Endothelial cell of umbilical vein (primary cell): ENCODE data around the gene CNKSR3. TPM values are rescaled to one million over a fixed set of nuclear protein-coding genes. Genes with fewer than 3 reads are reported as not detected.

ENCODE experiments used
- BruUV-seq: library from RNA; stranded (reverse); fragments of 400-500 nt; replicated peaks from 2 replicates; lab custom pipeline; 2021; lab: Mats Ljungman, UMichigan
- CTCF ChIA-PET: fragments of 300-600, 350-600 bp; sonication (Branson Sonifier 250); formaldehyde crosslinking; loops from one replicate; lab custom pipeline; 2021; ENCODE audit warnings: antibody characterized with exemption, inconsistent platforms; lab: Charles Lee
- POLR2A ChIA-PET: fragments of 300-600, 350-600 bp; sonication (Branson Sonifier 250); formaldehyde crosslinking; loops from one replicate; lab custom pipeline; 2021; ENCODE audit warnings: antibody characterized with exemption, inconsistent platforms; lab: Charles Lee
- DNase-seq: peaks from one replicate; pipeline ENCODE4 v3.0.0-alpha.2; 2011; ENCODE audit warnings: low read depth, low spot score
- FAIRE-seq: peaks from 2 replicates; lab custom pipeline; 2011; peaks lifted over from hg19 to GRCh38; lab: Jason Lieb, UNC
- H2AFZ ChIP-seq: 2 replicates; pipeline ENCODE4 v1.6.0; 2012; ENCODE audit warnings: low read depth, low read length, control low read depth, inconsistent platforms
- H3K27ac ChIP-seq: 2 replicates; pipeline ENCODE4 v1.5.1; 2011; ENCODE audit warnings: low read depth, mild to moderate bottlenecking, control low read depth, low read length, moderate library complexity; ENCODE audit not compliant: insufficient read depth
- H3K27me3 ChIP-seq, 2 experiments: 2 replicates each; pipeline versions ENCODE4 v1.6.0 to v1.6.1; 2011; ENCODE audit warnings: low read length in 2 of 2, mixed read lengths in 1 of 2; ENCODE audit not compliant: control insufficient read depth in 2 of 2, insufficient read depth in 2 of 2
- H3K36me3 ChIP-seq, 2 experiments: 2 replicates in 1 of 2; 3 replicates in 1 of 2; pipeline ENCODE4 v1.5.1; 2011; ENCODE audit warnings: low read length in 2 of 2, mild to moderate bottlenecking in 1 of 2, moderate library complexity in 1 of 2; ENCODE audit not compliant: control insufficient read depth in 2 of 2, insufficient read depth in 2 of 2; ENCODE audit errors: extremely low read depth in 1 of 2
- H3K4me1 ChIP-seq: 3 replicates; pipeline ENCODE4 v1.5.1; 2011; ENCODE audit warnings: mild to moderate bottlenecking, low read length; ENCODE audit not compliant: control insufficient read depth, insufficient read depth; ENCODE audit errors: extremely low read depth
- H3K4me2 ChIP-seq: 2 replicates; pipeline ENCODE4 v1.6.1; 2011; ENCODE audit warnings: low read length, control low read depth, mixed read lengths; ENCODE audit not compliant: insufficient read depth
- H3K4me3 ChIP-seq, 3 experiments: fragments of 200-600 bp in 1 of 3; sonication (generic), shearing (Covaris generic) in 1 of 3; replicated peaks in 1 of 3; 2 replicates each; pipeline ENCODE4 v1.5.1; 2011 to 2016; ENCODE audit warnings: control low read depth in 3 of 3, low read length in 3 of 3, mild to moderate bottlenecking in 2 of 3, inconsistent platforms in 1 of 3, low read depth in 1 of 3, moderate library complexity in 1 of 3; ENCODE audit not compliant: insufficient read depth in 1 of 3
- H3K79me2 ChIP-seq: 2 replicates; pipeline ENCODE4 v1.6.0; 2012; ENCODE audit warnings: low read length, inconsistent platforms; ENCODE audit not compliant: control insufficient read depth, insufficient read depth
- H3K9ac ChIP-seq: replicated peaks from 2 replicates; pipeline ENCODE3; 2011; ENCODE audit warnings: low read length, control low read depth; ENCODE audit not compliant: insufficient read depth; ENCODE audit errors: extremely low read depth
- H3K9me1 ChIP-seq: replicated peaks from 3 replicates; pipeline ENCODE4 v1.6.0; 2011; ENCODE audit warnings: mild to moderate bottlenecking, low read length; ENCODE audit not compliant: control insufficient read depth, insufficient read depth; ENCODE audit errors: extremely low read depth
- H3K9me3 ChIP-seq: replicated peaks from 2 replicates; pipeline ENCODE4 v1.5.1; 2012; ENCODE audit warnings: low read length, inconsistent platforms; ENCODE audit not compliant: control insufficient read depth, insufficient read depth
- H4K20me1 ChIP-seq: replicated peaks from 2 replicates; pipeline ENCODE3; 2011; ENCODE audit warnings: mild to moderate bottlenecking, low read length; ENCODE audit not compliant: control insufficient read depth, insufficient read depth; ENCODE audit errors: extremely low read depth
- CTCF ChIP-seq, 2 donors: IDR thresholded peaks; 1 replicate in 1 of 2; 2 replicates in 1 of 2; pipeline ENCODE4 v1.5.1; 2011; ENCODE audit warnings: low read length in 2 of 2, mild to moderate bottlenecking in 2 of 2, moderate library complexity in 2 of 2, control low read depth in 1 of 2, inconsistent platforms in 1 of 2, low read depth in 1 of 2; ENCODE audit not compliant: insufficient read depth in 1 of 2; ENCODE audit errors: extremely low read depth in 1 of 2
- EZH2 ChIP-seq: IDR thresholded peaks from 2 replicates; pipeline ENCODE4 v1.6.1; 2012; ENCODE audit warnings: borderline replicate concordance, low read depth, mild to moderate bottlenecking, moderate library complexity, low read length, inconsistent platforms; ENCODE audit not compliant: severe bottlenecking
- FOS ChIP-seq: IDR thresholded peaks from 2 replicates; pipeline ENCODE4 v1.6.1; 2011; ENCODE audit warnings: mild to moderate bottlenecking, low read length, moderate library complexity, borderline replicate concordance; ENCODE audit not compliant: insufficient read depth
- GATA2 ChIP-seq: IDR thresholded peaks from 2 replicates; pipeline ENCODE4 v1.7.0; 2011; ENCODE audit warnings: low read depth, mild to moderate bottlenecking, moderate library complexity, mixed read lengths, low read length; ENCODE audit not compliant: insufficient read length, insufficient read depth
- JUN ChIP-seq: IDR thresholded peaks from 2 replicates; pipeline ENCODE4 v1.6.1; 2011; ENCODE audit warnings: borderline replicate concordance, low read depth; ENCODE audit not compliant: insufficient read length, insufficient read depth
- MAX ChIP-seq: IDR thresholded peaks from 2 replicates; pipeline ENCODE4 v1.6.1; 2011; ENCODE audit not compliant: insufficient read depth, insufficient read length
- MYC ChIP-seq: IDR thresholded peaks from one replicate; pipeline ENCODE4 v1.6.1; 2011; ENCODE audit warnings: mild to moderate bottlenecking, low read depth, low read length
- POLR2A ChIP-seq: IDR thresholded peaks from 2 replicates; pipeline ENCODE4 v1.6.1; 2012; ENCODE audit warnings: low read depth, mild to moderate bottlenecking, control low read depth, low read length
- POLR2AphosphoS5 ChIP-seq: IDR thresholded peaks from 2 replicates; pipeline ENCODE4 v1.6.1; 2012; ENCODE audit warnings: low read depth, mild to moderate bottlenecking, control low read depth, low read length, moderate library complexity; ENCODE audit not compliant: insufficient read depth
- dilution Hi-C: fragments of 300-500 bp; cut with MboI; formaldehyde crosslinking; loops from one replicate; pipeline ENCODE4 v1.15.0; 2019; ENCODE audit warnings: low sequenced_read_pairs; ENCODE audit not compliant: extremely low pct_ligation_motif_present
- intact Hi-C: fragments of 100-400 bp; cut with micrococcal nuclease; formaldehyde crosslinking; loops from one replicate; pipeline ENCODE4 v1.10.0; 2022
- polyA plus RNA-seq, 4 experiments: library from polyadenylated mRNA; depleted of rRNA in 3 of 4; stranded (reverse) in 3 of 4; unstranded in 1 of 4; fragments of >200 nt; gene quantifications; 2 replicates each; pipeline versions ENCODE4 v1.2.1 to v1.2.3, GENCODE V29; 2011 to 2012; ENCODE audit warnings: missing spikeins in 1 of 4
- total RNA-seq: library from RNA; stranded (reverse); gene quantifications from 2 replicates; pipeline ENCODE4 v1.2.3, GENCODE V29; 2021

The CNKSR3 gene
- total and polyA plus RNA-seq, 2 donors (not counting 3 experiments of a cell fraction or from before 2014, with no cell fraction given) = 2.3 to 15.6 TPM

GRCh38 chr6:154461348-154461747 lies 49.1 kb downstream of the CNKSR3 start:
- Histone ChIP-seq H3K9ac (no peak overlapping the region), H2AFZ (no peak overlapping the region), H3K4me1 (no peaks in the 10 kb centered on the region), H4K20me1 (peaks cover 2% of the 10 kb centered on the region), H3K9me1 (no peaks in the 10 kb centered on the region), H3K27me3 (no peaks in the 10 kb centered on the region), H3K27ac (no peak overlapping the region), H3K4me2 (no peak overlapping the region), H3K36me3 (no peaks in the 10 kb centered on the region), H3K9me3 (no peaks in the 10 kb centered on the region), H3K4me3 (no peak overlapping the region), H3K79me2 (no peaks in the 10 kb centered on the region)
- no peak for TF ChIP-seq CTCF (IDR thresholded peaks at IDR 0.05; ENCODE audit: extremely low read depth in 1 of 2, insufficient read depth in 1 of 2, low read depth in 1 of 2, low read length in 2 of 2)
- no peak for TF ChIP-seq MAX
- TF ChIP-seq MYC = no peak
- BruUV-seq = no TSS peak
- no peak for FAIRE-seq
- intact Hi-C loops (no loop called here), dilution Hi-C loops (no loop called here)
- no peak for DNase-seq
- ChIA-PET POLR2A (no interaction called here), CTCF (interaction anchor here (1.1 to 2.0 kb wide), 2 partner anchors 13 to 39 kb away, joined by 3 to 6 read pairs; no protein-coding TSS in a partner anchor)

DNA sequence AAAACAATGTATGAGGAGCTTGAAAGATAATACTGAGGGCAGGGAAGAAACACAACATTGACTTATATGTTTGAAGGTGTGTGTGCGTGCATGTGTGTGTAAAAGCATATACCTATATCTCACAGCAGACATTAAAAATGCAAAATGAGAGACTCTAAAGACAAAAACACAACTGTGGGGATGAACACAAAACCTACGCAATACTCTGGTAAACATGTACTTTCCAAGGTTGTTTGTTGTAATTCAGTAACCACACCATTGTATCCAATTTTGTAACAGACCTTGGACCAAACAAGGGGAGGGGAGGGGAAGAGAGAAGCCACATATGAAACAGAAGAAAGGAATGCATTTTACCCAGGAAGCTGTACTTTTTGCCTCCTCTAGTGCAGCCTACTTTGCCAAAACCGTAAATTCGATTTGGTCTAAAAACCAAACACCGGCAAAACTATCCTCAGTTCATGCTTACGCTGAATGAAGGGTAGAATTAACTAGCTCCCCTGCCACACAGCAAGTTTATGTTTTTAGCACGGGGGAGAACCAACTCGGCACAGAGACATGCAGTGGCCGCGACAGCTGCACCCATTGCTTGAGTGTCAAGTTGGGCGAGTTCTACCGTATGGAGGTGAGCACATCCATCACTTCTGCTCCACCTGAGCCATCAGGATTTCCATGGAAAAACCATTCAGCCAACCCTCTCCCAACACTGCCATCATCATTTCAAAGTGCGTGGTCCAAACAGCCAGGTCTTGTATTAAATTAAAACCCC lies 50.0 kb downstream of the CNKSR3 start:
- Histone ChIP-seq H3K27me3 (no peaks in the 10 kb centered on the region), H3K27ac (no peak overlapping the region), H3K79me2 (no peaks in the 10 kb centered on the region), H3K9me3 (no peaks in the 10 kb centered on the region), H4K20me1 (peaks cover 2% of the 10 kb centered on the region), H3K4me2 (no peak overlapping the region), H3K36me3 (no peaks in the 10 kb centered on the region), H3K4me3 (no peak overlapping the region), H2AFZ (no peak overlapping the region), H3K4me1 (no peaks in the 10 kb centered on the region), H3K9ac (no peak overlapping the region), H3K9me1 (no peaks in the 10 kb centered on the region)
- dilution Hi-C loops (no loop called here), intact Hi-C loops (no loop called here)
- no TSS peak for BruUV-seq
- ChIA-PET CTCF (interaction anchor here (2.0 kb wide), 1 partner anchor 40 kb away, joined by 6 read pairs; no protein-coding TSS in a partner anchor), POLR2A (no interaction called here)
- peak; percentile 21 for FAIRE-seq
- TF ChIP-seq MYC (no peak), JUN (no peak), POLR2A (no peak), GATA2 (no peak), EZH2 (no peak), CTCF (IDR thresholded peaks at IDR 0.05; ENCODE audit: extremely low read depth in 1 of 2, insufficient read depth in 1 of 2, low read depth in 1 of 2, low read length in 2 of 2) (no peak), MAX (no peak), POLR2AphosphoS5 (no peak), FOS (no peak)
- DNase-seq = no peak
